K562 (cell line): Measurements from ENCODE around the gene PCGF6. TPM values are rescaled to one million over a fixed set of nuclear protein-coding genes. Genes with fewer than 3 reads are reported as not detected.

Experiments
- HDAC1 ChIP-seq, 2 experiments: fragments of 450-650 bp; IDR thresholded peaks; 2 replicates each; pipeline ENCODE4 v1.6.1; 2016 to 2017; ENCODE audit warnings: inconsistent platforms in 1 of 2, mild to moderate bottlenecking in 1 of 2, moderate library complexity in 1 of 2
- MED1 ChIP-seq: sonication (generic); formaldehyde crosslinking; IDR thresholded peaks from 2 replicates; pipeline ENCODE4 v1.8.1; 2023; ENCODE audit warnings: missing genetic modification reagents, borderline replicate concordance
- RFX1 ChIP-seq: fragments of 450-650 bp; IDR thresholded peaks from 2 replicates; pipeline ENCODE4 v1.6.1; 2016; ENCODE audit warnings: mild to moderate bottlenecking, moderate library complexity
- SRSF9 ChIP-seq: fragments of 200-400 bp; formaldehyde crosslinking; IDR thresholded peaks from 2 replicates; pipeline ENCODE4 v1.6.1; 2017; ENCODE audit warnings: low read depth, low read length, borderline replicate concordance
- ZNF311 ChIP-seq: fragments of 250-450 bp; sonication (Bioruptor Pico); IDR thresholded peaks from 2 replicates; pipeline ENCODE4 v1.4.0; 2020; ENCODE audit warnings: mild to moderate bottlenecking, moderate library complexity
- ZNF316 ChIP-seq: fragments of 450-650 bp; IDR thresholded peaks from 2 replicates; pipeline ENCODE4 v1.6.1; 2016
- ZNF695 ChIP-seq: fragments of 450-650 bp; formaldehyde crosslinking; IDR thresholded peaks from 2 replicates; pipeline ENCODE4 v1.4.0; 2020; ENCODE audit warnings: mild to moderate bottlenecking, moderate library complexity
- polyA plus RNA-seq, 8 experiments: library from polyadenylated mRNA; depleted of rRNA in 4 of 8; stranded (reverse) in 5 of 8; unstranded in 3 of 8; fragments of >200 nt; fragmentation: Nextera tagmentation in 2 of 8; fragmentation: Illumina TruSeq in 1 of 8; extraction: Ambion mirVana in 2 of 8; extraction: Trizol in 1 of 8; gene quantifications; 2 replicates each; pipeline versions ENCODE4 v1.2.1 to v1.2.3, GENCODE V29; 2011 to 2014; ENCODE audit warnings: inconsistent platforms in 1 of 8, missing spikeins in 1 of 8
- total RNA-seq, 7 experiments: library from RNA; depleted of rRNA in 6 of 7; stranded (reverse); fragments of >200 nt in 6 of 7; fragmentation: Illumina TruSeq in 2 of 7; extraction: Trizol in 2 of 7; gene quantifications; 2 replicates each; pipeline versions ENCODE4 v1.2.1 to v1.2.3, GENCODE V29; 2011 to 2021; ENCODE audit warnings: low replicate concordance in 1 of 7
- TF ChIP-seq, protein P1 (sequence below): sonication (generic); formaldehyde crosslinking; IDR thresholded peaks from 2 replicates; pipeline ENCODE4 v1.8.0; 2022; ENCODE audit warnings: missing genetic modification reagents, mild to moderate bottlenecking, borderline replicate concordance
- TF ChIP-seq, protein P2 (sequence below), 2 experiments: fragments of 450-650 bp in 1 of 2; sonication (generic) in 1 of 2; formaldehyde crosslinking in 1 of 2; IDR thresholded peaks; 2 replicates each; pipeline versions ENCODE4 v1.7.1 to v1.9.0; 2016 to 2022; ENCODE audit warnings: inconsistent platforms in 1 of 2, mild to moderate bottlenecking in 1 of 2, missing genetic modification reagents in 1 of 2
- TF ChIP-seq, protein P3 (sequence below): fragments of 250-450 bp; sonication (Bioruptor Pico); IDR thresholded peaks from 2 replicates; pipeline ENCODE4 v1.5.0; 2021
- TF ChIP-seq, protein P4 (sequence below): fragments of 200-400 bp; formaldehyde crosslinking; IDR thresholded peaks from 2 replicates; pipeline ENCODE4 v1.6.1; 2017; ENCODE audit warnings: mild to moderate bottlenecking, low read depth, low read length, moderate library complexity
- TF ChIP-seq, protein P5 (sequence below): fragments of 250-450 bp; sonication (Bioruptor Pico); IDR thresholded peaks from 2 replicates; pipeline ENCODE4 v1.8.0; 2022; ENCODE audit warnings: moderate library complexity, mild to moderate bottlenecking, inconsistent platforms

Gene PCGF6
- total and polyA plus RNA-seq, 9 of the 15 experiments (the other 6 are each of a cell fraction or from before 2014, with no cell fraction given): 8.4 to 24.6 (median 20.6) TPM

DNA sequence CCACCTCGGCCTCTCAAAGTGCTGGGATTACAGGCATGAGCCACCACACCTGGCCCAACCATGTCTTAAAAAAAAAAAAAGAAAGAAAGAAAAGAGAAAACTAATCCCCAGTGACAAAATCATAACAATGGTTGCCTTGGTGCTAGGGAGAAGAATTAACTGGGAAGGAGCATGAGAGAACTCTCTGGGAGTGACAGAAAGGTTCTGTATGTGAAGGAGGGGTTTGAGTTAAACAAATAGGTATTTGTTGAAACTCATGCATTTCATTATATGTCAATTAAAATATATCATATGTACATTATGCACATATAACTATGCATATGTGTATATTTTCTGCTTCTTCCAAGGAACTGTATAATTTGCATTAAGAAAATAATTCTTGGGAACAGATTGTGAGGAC, 40.7 kb downstream of the PCGF6 start (continued):
- TF ChIP-seq, protein P1, sequence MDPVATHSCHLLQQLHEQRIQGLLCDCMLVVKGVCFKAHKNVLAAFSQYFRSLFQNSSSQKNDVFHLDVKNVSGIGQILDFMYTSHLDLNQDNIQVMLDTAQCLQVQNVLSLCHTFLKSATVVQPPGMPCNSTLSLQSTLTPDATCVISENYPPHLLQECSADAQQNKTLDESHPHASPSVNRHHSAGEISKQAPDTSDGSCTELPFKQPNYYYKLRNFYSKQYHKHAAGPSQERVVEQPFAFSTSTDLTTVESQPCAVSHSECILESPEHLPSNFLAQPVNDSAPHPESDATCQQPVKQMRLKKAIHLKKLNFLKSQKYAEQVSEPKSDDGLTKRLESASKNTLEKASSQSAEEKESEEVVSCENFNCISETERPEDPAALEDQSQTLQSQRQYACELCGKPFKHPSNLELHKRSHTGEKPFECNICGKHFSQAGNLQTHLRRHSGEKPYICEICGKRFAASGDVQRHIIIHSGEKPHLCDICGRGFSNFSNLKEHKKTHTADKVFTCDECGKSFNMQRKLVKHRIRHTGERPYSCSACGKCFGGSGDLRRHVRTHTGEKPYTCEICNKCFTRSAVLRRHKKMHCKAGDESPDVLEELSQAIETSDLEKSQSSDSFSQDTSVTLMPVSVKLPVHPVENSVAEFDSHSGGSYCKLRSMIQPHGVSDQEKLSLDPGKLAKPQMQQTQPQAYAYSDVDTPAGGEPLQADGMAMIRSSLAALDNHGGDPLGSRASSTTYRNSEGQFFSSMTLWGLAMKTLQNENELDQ (CRISPR knock-in tag): no peak
- TF ChIP-seq, protein P2, sequence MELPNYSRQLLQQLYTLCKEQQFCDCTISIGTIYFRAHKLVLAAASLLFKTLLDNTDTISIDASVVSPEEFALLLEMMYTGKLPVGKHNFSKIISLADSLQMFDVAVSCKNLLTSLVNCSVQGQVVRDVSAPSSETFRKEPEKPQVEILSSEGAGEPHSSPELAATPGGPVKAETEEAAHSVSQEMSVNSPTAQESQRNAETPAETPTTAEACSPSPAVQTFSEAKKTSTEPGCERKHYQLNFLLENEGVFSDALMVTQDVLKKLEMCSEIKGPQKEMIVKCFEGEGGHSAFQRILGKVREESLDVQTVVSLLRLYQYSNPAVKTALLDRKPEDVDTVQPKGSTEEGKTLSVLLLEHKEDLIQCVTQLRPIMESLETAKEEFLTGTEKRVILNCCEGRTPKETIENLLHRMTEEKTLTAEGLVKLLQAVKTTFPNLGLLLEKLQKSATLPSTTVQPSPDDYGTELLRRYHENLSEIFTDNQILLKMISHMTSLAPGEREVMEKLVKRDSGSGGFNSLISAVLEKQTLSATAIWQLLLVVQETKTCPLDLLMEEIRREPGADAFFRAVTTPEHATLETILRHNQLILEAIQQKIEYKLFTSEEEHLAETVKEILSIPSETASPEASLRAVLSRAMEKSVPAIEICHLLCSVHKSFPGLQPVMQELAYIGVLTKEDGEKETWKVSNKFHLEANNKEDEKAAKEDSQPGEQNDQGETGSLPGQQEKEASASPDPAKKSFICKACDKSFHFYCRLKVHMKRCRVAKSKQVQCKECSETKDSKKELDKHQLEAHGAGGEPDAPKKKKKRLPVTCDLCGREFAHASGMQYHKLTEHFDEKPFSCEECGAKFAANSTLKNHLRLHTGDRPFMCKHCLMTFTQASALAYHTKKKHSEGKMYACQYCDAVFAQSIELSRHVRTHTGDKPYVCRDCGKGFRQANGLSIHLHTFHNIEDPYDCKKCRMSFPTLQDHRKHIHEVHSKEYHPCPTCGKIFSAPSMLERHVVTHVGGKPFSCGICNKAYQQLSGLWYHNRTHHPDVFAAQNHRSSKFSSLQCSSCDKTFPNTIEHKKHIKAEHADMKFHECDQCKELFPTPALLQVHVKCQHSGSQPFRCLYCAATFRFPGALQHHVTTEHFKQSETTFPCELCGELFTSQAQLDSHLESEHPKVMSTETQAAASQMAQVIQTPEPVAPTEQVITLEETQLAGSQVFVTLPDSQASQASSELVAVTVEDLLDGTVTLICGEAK (IDR thresholded peaks at IDR 0.05): no peak
- TF ChIP-seq, protein P2 (CRISPR knock-in tag; IDR thresholded peaks at IDR 0.05): no peak
- TF ChIP-seq MED1 (no peak), RFX1 (no peak), SRSF9 (no peak), ZNF316 (no peak), HDAC1 (IDR thresholded peaks at IDR 0.05) (no peak), ZNF695 (no peak), ZNF311 (CRISPR knock-in tag) (no peak)
- TF ChIP-seq, protein P3, sequence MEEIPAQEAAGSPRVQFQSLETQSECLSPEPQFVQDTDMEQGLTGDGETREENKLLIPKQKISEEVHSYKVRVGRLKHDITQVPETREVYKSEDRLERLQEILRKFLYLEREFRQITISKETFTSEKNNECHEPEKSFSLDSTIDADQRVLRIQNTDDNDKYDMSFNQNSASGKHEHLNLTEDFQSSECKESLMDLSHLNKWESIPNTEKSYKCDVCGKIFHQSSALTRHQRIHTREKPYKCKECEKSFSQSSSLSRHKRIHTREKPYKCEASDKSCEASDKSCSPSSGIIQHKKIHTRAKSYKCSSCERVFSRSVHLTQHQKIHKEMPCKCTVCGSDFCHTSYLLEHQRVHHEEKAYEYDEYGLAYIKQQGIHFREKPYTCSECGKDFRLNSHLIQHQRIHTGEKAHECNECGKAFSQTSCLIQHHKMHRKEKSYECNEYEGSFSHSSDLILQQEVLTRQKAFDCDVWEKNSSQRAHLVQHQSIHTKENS: no peak
- TF ChIP-seq, protein P4, sequence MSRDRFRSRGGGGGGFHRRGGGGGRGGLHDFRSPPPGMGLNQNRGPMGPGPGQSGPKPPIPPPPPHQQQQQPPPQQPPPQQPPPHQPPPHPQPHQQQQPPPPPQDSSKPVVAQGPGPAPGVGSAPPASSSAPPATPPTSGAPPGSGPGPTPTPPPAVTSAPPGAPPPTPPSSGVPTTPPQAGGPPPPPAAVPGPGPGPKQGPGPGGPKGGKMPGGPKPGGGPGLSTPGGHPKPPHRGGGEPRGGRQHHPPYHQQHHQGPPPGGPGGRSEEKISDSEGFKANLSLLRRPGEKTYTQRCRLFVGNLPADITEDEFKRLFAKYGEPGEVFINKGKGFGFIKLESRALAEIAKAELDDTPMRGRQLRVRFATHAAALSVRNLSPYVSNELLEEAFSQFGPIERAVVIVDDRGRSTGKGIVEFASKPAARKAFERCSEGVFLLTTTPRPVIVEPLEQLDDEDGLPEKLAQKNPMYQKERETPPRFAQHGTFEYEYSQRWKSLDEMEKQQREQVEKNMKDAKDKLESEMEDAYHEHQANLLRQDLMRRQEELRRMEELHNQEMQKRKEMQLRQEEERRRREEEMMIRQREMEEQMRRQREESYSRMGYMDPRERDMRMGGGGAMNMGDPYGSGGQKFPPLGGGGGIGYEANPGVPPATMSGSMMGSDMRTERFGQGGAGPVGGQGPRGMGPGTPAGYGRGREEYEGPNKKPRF: no peak
- TF ChIP-seq, protein P5, sequence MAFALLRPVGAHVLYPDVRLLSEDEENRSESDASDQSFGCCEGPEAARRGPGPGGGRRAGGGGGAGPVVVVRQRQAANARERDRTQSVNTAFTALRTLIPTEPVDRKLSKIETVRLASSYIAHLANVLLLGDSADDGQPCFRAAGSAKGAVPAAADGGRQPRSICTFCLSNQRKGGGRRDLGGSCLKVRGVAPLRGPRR (CRISPR knock-in tag): no peak
